ENCODE data around the gene RRN3.
"Not testable (repeated sequence)": the region's sequence is repeated elsewhere in the genome, so short reads cannot be mapped to it uniquely, and the experiment has no call there.

The RRN3 gene

GRCh38 chr16:15049581-15050180 is 44.4 kb downstream of the RRN3 start:
- DNase-seq, result no peak

DNA sequence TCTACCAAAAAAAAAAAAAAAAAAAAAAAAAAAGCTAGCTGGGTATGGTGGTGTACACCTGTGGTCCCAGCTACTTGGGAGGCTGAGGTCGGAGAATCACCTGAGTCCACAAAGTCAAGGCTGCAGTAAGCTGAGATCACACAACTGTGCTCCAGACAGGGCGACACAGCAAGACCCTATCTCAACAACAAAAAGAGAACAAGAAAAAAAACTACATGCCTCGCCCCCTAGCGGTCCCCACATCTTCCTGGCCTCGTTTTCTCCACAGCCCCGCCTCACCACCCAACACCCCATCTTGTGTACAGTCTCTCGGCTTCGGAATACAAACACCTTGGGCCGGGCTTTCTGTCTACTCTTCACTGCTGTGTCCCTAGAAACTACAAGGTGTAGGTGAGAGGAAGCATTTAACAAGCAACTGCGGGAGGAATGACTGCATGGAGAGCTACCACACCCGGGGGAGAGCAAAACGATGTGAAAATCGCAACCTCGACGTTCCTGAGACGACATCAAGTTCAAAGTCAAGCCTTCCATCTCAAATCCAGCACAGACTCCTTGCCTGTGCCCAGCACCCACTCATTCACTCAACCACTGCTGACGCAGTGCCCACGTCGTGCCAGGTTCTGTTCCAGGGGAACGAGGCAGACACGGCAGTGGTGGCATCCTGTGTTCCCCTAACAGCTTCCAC is 47.2 kb downstream of the RRN3 start:
- DNase-seq, result no peak

- DNase-seq, result not testable (repeated sequence)
Measured at GRCh38 chr16:15045270-15045669, 48.8 kb downstream of the RRN3 start.

DNA sequence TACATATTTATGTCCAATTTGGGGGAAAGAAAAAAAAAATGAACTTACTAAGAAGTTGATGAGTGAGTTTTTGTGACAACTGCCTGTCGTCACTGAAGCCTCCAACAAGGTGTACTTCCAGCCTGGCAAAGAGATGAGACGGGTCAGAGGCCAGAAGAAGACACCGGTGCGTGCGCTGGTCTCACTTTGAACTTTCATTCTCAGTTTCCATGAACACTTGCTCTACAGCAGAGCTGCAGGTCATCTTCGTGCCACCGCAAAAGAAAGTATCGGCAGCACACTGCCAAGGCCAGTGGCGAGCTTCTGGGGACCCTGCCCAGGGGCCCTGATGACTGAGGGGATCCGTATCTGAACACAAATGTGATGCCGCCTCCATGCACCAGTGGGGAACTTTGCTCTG is 49.8 kb downstream of the RRN3 start:
- DNase-seq, result no peak

GRCh38 chr16:15043344-15043743 is 50.7 kb downstream of the RRN3 start:
- no peak for DNase-seq

GRCh38 chr16:15041271-15042004 is 52.6 kb downstream of the RRN3 start:
- no peak for DNase-seq

DNA sequence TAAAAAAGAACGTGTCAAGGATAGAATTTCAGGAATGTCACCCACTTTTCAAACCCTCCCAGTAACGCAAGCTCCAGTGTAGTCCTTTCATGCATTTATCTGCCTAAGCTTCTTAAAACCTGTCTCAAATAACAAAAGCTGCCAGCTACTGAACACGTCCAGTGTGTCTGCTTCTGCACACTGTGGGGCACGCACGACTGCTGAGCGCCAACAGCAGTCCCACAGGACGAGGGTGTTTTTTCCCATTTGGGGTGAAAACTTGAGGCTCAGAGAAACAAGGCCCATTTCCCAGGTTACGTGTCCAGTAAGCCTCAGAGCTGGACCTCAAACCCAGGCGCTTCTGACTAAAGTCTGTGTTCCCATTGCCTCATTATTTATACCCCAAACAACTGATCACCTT is 55.4 kb downstream of the RRN3 start:
- no peak for DNase-seq

- DNase-seq, result no peak
Measured at GRCh38 chr16:15037745-15038144, 56.3 kb downstream of the RRN3 start.

DNA sequence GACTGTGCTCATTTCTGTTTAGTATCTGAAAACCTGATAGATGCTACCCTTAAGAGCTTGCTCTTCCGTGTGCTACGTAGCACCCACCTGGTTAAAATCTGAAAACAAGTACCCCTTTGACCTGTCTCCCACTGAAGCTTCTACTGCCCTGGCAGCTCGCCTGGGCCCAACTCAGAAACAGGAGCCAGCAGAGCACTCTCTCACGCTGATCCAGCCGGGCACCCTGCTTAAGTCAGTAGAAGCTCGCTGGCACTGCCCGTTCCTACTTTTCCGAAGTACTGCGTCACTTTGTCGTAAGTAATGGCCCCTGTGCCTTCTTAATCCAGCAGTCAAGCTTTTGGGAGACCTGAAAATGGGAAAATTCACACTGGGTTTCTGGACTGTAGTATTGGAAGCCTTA is 57.1 kb downstream of the RRN3 start:
- DNase-seq, result no peak

GRCh38 chr16:15035163-15035729 is 58.8 kb downstream of the RRN3 start:
- DNase-seq, result no peak

GRCh38 chr16:15034266-15035162 is 59.6 kb downstream of the RRN3 start:
- DNase-seq, result no peak

DNA sequence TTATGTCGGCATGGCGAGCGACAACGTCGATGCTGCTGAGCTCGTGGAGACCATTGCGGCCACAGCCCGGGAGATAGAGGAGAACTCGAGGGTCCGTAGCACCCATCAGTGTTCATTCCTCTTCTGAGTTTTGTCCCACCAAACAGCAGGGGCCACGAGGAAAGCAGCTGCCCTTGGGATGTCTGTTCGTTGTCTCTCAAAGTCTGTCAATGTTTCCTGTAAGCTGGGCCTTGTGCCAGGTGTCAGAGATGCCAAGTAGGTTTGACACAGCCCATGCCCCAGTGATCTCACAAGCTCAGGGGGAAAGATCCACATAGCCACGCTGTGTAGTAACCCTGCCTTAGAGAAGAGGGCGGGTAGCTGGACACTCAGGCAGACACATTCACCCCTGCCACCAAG is 60.8 kb downstream of the RRN3 start:
- no peak for DNase-seq

GRCh38 chr16:15032547-15033308 is 61.3 kb downstream of the RRN3 start:
- no peak for DNase-seq

- DNase-seq, result no peak
Measured at GRCh38 chr16:15031586-15031985, 62.5 kb downstream of the RRN3 start.

DNA sequence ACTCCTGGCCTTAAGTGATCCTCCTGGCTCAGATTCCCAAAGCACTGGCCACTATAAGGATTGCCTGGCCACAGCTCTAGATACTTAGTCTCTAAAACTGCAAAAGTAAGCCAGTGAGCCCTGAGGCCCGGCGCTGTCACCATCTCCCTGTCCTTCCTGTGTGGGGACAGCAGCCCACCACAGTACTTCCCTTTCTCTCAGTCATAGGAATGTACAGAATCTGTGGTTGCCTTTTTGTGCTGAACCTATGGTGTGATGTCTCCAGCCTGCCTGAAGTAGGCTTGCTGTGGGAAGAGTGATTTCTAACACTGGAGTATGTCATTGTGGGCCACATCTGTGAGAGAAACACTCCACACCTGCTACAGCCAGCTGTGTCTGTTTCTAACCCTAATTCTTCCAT is 62.9 kb downstream of the RRN3 start:
- DNase-seq, result no peak

GRCh38 chr16:15029749-15030148 is 64.3 kb downstream of the RRN3 start:
- DNase-seq, result not testable (repeated sequence)

DNA sequence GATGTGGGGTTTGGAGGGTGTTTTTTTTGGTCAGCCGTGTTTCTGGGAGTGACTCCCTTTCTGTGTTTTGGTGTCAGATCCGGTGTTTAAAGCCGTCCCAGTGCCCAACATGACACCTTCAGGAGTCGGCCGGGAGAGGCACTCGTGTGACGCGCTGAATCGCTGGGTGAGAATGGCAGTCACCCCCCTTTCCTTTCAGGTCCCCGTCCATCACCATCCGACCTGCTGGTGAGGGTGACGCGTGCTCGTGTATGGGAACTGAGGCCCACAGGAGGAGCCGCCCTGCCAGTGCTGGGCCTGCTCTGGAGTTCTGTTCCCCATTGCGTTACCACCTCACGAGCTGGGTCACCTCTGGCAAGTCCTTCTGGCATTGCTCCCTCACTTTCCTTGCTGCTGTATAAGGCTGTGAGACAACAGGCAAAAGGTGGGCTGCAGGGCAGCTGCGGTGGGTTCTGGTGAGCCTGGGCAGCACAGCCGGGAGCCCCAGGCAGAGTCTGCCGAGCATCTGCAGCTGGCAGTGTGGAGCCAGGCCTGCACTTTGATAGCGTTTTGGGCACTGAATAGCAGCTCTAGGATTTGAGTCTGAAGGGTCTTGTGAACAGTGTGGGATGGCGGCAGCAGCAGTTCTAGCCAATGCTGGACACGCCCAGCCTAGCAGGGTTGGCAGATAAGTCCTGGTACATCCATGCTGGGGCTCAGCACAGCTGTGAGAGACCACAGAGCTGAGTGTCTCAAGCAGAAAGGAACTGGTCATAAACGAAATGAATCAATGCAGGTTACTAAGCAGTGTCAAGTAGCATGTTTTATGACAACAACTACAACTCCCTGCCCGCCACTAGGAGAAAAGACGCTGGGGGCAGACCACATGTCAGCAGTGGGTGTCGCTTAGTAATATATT is 65.0 kb downstream of the RRN3 start:
- DNase-seq, result not testable (repeated sequence)

DNA sequence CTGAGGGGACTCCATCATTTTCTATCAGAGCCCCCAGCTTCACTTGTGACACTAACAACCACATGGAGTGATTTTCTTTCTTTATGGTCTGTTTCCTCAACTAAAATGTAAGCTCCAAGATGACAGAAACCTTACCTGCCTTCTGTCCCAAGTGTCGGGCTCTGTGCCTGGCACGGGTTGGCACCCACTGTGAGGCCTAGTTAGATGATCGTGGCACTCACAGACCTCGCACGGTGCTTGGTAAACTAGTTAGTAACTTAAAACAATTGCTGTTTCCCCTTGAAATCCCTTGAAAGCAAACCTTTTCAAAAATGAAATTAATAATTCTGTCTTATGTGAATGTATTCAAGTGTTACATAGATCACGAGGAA is 65.7 kb downstream of the RRN3 start:
- not testable (repeated sequence) for DNase-seq

DNA sequence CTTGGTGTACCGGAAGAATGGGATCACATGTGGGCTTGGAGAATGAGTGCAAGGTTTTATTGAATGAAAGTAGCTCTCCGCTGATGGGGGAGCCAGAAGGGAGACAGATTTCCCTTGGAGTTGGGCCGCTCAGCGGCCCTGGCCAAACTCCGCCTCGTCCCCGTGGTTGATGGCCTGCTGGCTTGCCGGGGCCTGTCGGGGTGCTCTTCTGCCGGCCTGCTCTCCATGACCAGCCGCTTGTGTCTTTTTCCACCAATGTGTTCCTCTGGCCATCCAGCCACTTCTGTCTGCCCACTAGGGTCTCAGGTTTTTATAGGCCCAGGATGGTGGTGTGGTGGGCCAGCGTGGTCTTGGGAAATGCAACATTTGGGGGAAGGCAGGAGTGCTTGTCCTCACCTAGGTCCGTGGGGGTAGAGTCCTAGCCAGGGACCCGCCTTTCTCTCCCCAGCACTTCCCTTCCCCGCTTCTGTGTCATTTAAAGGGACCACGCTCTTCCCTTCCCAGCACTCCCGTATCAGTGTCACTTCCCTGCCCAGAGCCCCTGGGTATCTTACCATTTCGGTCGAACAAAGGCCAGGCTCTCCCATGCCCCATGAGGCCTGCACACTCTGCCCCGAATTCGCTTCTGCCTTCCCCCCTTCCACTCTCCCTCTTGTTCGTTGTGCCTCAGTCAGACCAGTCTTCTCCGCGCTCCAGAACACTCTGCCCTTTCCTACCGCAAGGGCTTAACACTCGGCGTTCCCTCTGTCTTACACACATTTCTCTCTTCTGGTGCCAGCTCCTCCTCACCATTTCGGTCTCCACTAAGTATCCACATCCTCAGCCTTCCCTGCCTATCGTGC is 66.3 kb downstream of the RRN3 start:
- not testable (repeated sequence) for DNase-seq

GRCh38 chr16:15027051-15027450 is 67.0 kb downstream of the RRN3 start:
- not testable (repeated sequence) for DNase-seq
